ENCODE measurements around the gene PCGF3.
"Not testable (repeated sequence)": the region's sequence is repeated elsewhere in the genome, so short reads cannot be mapped to it uniquely, and the experiment has no call there.

The PCGF3 gene

GRCh38 chr4:731954-732353, 26.3 kb downstream of the PCGF3 start:
- not testable (repeated sequence) for H3K27ac Mint-ChIP-seq; DNase-seq (ENCODE audit: low spot score in 2 of 2); H3K9me3 Mint-ChIP-seq; H3K4me3 Mint-ChIP-seq; ATAC-seq
- peaks cover 35% of the 10 kb centered on the region for H3K36me3 Mint-ChIP-seq
- peaks cover 12% of the 10 kb centered on the region for H3K4me1 Mint-ChIP-seq

DNA sequence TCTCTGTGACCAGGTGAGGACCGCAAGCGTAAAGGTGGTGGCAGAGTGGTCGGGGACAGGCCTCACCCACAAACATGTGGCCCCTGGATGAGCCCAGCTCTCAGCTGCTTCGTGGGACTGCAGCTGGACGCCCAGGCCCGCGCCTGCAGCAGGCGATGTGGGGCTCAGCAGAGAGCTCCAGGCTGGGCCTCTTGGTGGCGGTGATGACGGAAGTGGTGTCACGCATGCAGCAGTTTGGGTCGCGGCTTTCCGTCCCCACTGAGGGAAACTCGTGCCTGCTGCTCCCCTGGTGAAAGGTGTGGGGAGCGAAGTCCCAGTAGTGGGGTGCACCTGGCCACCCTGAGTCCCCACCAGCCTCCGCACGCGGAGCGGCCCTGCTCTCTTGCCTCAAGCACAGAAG, 26.9 kb downstream of the PCGF3 start:
- no peaks in the 10 kb centered on the region for H3K9me3 Mint-ChIP-seq
- no peak overlapping the region for H3K27ac Mint-ChIP-seq
- H3K4me3 Mint-ChIP-seq = no peak overlapping the region
- DNase-seq (ENCODE audit: low spot score in 2 of 2) (no peak), ATAC-seq (no peak)
- H3K4me1 Mint-ChIP-seq = peaks cover 7% of the 10 kb centered on the region
- peaks cover 39% of the 10 kb centered on the region for H3K36me3 Mint-ChIP-seq

GRCh38 chr4:732911-733630, 27.4 kb downstream of the PCGF3 start:
- peaks cover 2% of the 10 kb centered on the region for H3K4me1 Mint-ChIP-seq
- ATAC-seq (no peak), DNase-seq (ENCODE audit: low spot score in 2 of 2) (no peak)
- no peaks in the 10 kb centered on the region for H3K9me3 Mint-ChIP-seq
- H3K36me3 Mint-ChIP-seq = peaks cover 45% of the 10 kb centered on the region
- no peak overlapping the region for H3K4me3 Mint-ChIP-seq
- peak overlapping the region; percentile 43 for H3K27ac Mint-ChIP-seq

GRCh38 chr4:733631-733980, 28.0 kb downstream of the PCGF3 start:
- DNase-seq (ENCODE audit: low spot score in 2 of 2) (no peak), ATAC-seq (no peak)
- H3K27ac Mint-ChIP-seq = peak overlapping the region; percentile 43
- no peak overlapping the region for H3K4me3 Mint-ChIP-seq
- H3K4me1 Mint-ChIP-seq = no peaks in the 10 kb centered on the region
- peaks cover 51% of the 10 kb centered on the region for H3K36me3 Mint-ChIP-seq
- no peaks in the 10 kb centered on the region for H3K9me3 Mint-ChIP-seq

DNA sequence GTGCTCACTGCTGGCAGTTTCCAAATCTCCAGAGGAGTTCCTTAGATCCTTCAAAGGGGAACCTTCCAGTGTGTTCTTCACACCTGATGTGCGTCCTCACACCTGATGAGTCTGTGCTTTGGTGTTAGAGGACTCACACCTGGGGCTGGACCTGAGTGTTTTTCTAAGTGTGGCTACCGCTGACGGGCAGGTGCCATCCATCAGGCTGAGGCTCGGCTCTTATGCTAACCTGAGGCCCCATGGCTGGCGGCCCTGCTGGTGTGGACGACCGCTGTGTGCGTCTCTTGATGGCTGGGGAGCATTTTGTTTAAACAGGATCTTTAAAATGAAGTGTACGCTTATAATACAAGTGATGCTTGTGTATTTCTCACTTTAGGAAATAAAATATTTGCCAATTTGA, 28.4 kb downstream of the PCGF3 start:
- H3K4me1 Mint-ChIP-seq = no peaks in the 10 kb centered on the region
- no peak overlapping the region for H3K27ac Mint-ChIP-seq
- H3K4me3 Mint-ChIP-seq = no peak overlapping the region
- no peaks in the 10 kb centered on the region for H3K9me3 Mint-ChIP-seq
- ATAC-seq (no peak), DNase-seq (ENCODE audit: low spot score in 2 of 2) (no peak)
- peaks cover 52% of the 10 kb centered on the region for H3K36me3 Mint-ChIP-seq

GRCh38 chr4:734951-735350, 29.3 kb downstream of the PCGF3 start:
- Mint-ChIP-seq H3K4me1 (no peaks in the 10 kb centered on the region), H3K36me3 (peaks cover 60% of the 10 kb centered on the region), H3K27ac (no peak overlapping the region), H3K9me3 (no peaks in the 10 kb centered on the region), H3K4me3 (no peak overlapping the region)
- no peak for ATAC-seq
- DNase-seq (ENCODE audit: low spot score in 2 of 2) = no peak

GRCh38 chr4:735583-735982, 30.0 kb downstream of the PCGF3 start:
- H3K4me1 Mint-ChIP-seq = no peaks in the 10 kb centered on the region
- H3K36me3 Mint-ChIP-seq = peaks cover 66% of the 10 kb centered on the region
- H3K9me3 Mint-ChIP-seq = no peaks in the 10 kb centered on the region
- H3K4me3 Mint-ChIP-seq = no peak overlapping the region
- no peak for DNase-seq (ENCODE audit: low spot score in 2 of 2)
- no peak for ATAC-seq
- H3K27ac Mint-ChIP-seq = no peak overlapping the region

GRCh38 chr4:736561-736960, 30.9 kb downstream of the PCGF3 start:
- not testable (repeated sequence) for H3K4me1 Mint-ChIP-seq; H3K27ac Mint-ChIP-seq; ATAC-seq; H3K9me3 Mint-ChIP-seq; DNase-seq (ENCODE audit: low spot score in 2 of 2); H3K4me3 Mint-ChIP-seq
- peaks cover 66% of the 10 kb centered on the region for H3K36me3 Mint-ChIP-seq

DNA sequence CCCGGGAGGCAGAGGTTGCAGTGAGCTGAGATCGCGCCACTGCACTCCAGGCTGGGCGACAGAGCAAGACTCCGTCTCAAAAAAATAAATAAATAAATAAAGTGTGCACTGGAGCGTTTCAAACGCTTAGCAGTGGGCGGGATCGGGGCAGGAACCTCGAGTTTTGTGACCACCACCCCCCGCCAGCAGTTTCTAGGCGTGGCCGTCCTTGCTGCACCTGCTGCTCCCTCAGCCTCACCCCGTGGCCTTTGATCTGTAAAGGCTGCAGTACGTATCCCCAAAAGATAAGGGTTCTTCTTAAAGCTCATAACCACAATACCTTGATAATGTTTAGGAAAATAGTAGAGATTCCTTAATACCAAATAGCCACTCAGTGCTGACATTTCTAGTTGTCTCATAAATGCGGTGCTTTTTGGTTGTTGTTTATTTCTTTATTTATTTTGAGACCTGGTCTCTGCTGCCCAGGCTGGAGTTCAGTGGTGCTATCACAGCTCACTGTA, 33.2 kb downstream of the PCGF3 start:
- ATAC-seq (no peak), DNase-seq (ENCODE audit: low spot score in 2 of 2) (no peak)
- Mint-ChIP-seq H3K36me3 (peaks cover 68% of the 10 kb centered on the region), H3K9me3 (no peaks in the 10 kb centered on the region), H3K4me1 (peaks cover 6% of the 10 kb centered on the region), H3K4me3 (no peak overlapping the region), H3K27ac (no peak overlapping the region)

GRCh38 chr4:739569-739968, 33.9 kb downstream of the PCGF3 start:
- Mint-ChIP-seq H3K36me3 (peaks cover 68% of the 10 kb centered on the region), H3K27ac (no peak overlapping the region), H3K4me3 (no peak overlapping the region), H3K9me3 (no peaks in the 10 kb centered on the region), H3K4me1 (peaks cover 6% of the 10 kb centered on the region)
- DNase-seq (ENCODE audit: low spot score in 2 of 2) (no peak), ATAC-seq (no peak)

- no peaks in the 10 kb centered on the region for H3K9me3 Mint-ChIP-seq
- ATAC-seq (no peak), DNase-seq (ENCODE audit: low spot score in 2 of 2) (no peak)
- H3K36me3 Mint-ChIP-seq = peaks cover 65% of the 10 kb centered on the region
- H3K4me3 Mint-ChIP-seq = no peak overlapping the region
- no peak overlapping the region for H3K27ac Mint-ChIP-seq
- peaks cover 6% of the 10 kb centered on the region for H3K4me1 Mint-ChIP-seq
Measured at GRCh38 chr4:740011-740410, 34.4 kb downstream of the PCGF3 start.

DNA sequence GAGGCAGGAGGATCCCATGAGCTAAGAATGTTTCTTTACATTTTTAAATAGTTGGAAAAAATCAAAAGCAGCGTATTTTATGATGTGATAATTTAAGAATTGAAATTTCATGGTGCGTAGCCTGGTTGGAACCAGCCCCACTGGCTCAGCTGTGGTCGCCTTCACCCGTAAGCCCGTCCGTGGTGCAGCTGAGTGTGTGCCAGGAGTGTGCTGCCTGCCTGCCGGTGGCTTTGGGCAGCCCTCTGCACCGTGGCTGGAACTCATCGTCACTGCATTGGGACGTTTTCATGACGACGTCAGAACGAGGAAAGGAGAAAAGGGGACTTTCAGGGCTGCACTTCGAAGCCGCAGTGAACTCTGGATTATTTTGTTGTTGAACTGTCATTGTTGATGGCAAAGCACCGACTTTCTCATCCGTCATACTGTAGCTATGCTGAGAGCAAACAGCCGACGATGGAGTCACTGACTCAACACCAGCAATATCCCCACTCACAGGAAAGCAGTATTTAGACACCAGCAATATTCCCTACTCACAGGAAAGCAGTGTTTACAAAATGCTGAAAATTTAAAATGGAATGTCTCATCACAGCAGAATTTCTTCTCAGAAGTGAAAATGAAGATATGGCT, 35.1 kb downstream of the PCGF3 start:
- no peaks in the 10 kb centered on the region for H3K9me3 Mint-ChIP-seq
- H3K36me3 Mint-ChIP-seq = peaks cover 58% of the 10 kb centered on the region
- DNase-seq (ENCODE audit: low spot score in 2 of 2) (no peak), ATAC-seq (no peak)
- no peak overlapping the region for H3K4me3 Mint-ChIP-seq
- peaks cover 6% of the 10 kb centered on the region for H3K4me1 Mint-ChIP-seq
- no peak overlapping the region for H3K27ac Mint-ChIP-seq

DNA sequence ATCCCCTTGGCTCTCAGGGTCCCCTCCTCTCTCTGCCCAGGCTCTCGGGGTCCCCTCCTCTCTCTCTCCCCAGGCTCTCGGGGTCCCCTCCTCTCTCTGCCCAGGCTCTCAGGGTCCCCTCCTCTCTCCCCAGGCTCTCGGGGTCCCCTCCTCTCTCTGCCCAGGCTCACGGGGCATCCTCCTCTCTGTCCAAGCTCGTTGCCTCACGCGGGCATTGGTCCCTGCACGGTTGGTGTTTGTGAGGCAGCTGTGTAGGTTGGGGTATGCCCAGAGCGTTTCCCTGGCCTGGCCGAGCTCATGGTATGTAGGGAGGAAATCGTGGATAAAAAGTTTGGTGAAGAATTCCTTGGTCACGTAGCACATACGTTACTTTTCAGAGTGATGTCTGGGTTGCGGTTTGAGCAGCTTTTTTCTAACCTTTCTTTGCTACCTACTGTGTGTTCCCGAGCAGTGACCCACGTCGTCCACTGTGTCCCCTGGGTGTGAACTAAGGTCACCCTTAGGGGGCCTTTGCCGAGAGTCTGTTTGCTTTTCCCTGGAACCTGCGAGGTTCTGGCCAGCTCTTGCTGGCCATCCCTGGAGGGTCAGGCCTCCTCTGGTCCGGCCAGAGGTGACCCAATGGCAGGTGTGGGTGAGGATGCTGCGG, 36.6 kb downstream of the PCGF3 start:
- peak overlapping the region; percentile 37 for H3K27ac Mint-ChIP-seq
- peaks cover 6% of the 10 kb centered on the region for H3K4me1 Mint-ChIP-seq
- no peaks in the 10 kb centered on the region for H3K9me3 Mint-ChIP-seq
- no peak overlapping the region for H3K4me3 Mint-ChIP-seq
- DNase-seq (ENCODE audit: low spot score in 2 of 2) (no peak), ATAC-seq (peak; percentile 22)
- H3K36me3 Mint-ChIP-seq = peaks cover 50% of the 10 kb centered on the region

DNA sequence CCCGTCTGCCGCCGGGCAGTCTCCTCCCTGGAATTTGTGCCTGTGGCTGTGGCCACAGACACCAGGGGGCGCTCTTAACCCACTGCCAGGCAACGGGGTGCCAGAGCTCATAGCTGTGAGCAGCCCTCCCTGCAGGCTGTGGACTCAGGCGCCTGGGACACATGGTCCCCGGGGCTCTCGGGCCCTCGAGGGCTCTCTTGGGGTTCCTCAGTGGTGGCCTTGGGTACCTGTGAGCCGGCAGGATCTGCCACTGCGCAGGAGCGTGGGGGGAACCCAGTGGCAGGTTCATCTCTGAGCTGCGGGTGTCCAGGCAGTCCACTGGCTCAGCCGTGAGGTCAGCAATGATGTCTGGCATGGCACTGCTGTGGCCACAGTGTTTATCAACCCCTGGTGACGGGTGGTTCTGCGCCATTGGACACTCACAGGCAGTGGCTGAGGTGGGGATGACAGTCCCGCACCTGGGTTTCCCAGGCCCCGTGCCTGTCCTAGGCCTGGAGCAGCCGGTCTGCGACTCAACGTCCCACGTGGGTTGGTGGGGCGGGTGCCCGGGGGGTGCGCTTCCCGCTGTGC, 37.2 kb downstream of the PCGF3 start:
- no peaks in the 10 kb centered on the region for H3K9me3 Mint-ChIP-seq
- H3K36me3 Mint-ChIP-seq = peaks cover 47% of the 10 kb centered on the region
- peak; percentile 95 for ATAC-seq
- H3K27ac Mint-ChIP-seq = peak overlapping the region; percentile 71
- DNase-seq (ENCODE audit: low spot score in 2 of 2) = peak; percentile 81 to 89
- H3K4me3 Mint-ChIP-seq = no peak overlapping the region
- H3K4me1 Mint-ChIP-seq = peaks cover 6% of the 10 kb centered on the region

DNA sequence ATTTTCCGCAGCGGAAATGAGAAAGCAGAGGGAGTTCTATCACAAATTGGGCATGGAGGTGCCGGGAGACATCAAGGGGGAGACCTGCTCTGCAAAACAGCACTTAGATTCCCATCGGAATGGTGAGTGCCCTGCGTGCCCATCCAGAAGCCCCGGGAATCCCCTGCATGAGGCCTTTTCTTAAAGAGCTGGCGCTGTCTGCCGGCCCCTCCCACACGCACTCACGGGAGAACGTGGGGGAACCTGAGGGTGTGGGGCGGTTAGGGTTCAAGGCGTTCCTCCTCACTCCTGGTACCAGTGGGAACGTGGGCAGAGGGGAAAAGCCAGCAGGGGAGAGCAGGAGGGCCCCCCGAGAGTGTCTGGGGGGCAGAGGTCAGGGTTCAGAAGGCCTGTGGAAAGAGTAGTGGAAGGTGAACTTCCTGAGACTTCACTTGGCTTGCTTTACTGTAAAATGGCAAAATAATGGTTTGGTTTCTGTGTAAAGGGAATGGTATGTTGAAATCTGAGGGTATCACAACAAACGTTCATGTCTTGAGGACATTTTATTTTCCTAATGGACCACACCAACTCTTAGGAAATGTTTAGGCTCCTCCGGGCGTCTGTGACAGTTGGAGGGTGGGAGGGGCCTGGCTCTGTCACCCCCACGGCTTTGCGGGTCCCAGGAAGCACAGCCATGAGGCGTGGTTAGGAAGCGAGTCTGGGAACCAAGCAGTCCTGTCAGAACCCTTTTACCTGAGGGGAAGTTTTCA, 38.0 kb downstream of the PCGF3 start:
- ATAC-seq = no peak
- H3K36me3 Mint-ChIP-seq = peaks cover 47% of the 10 kb centered on the region
- peaks cover 6% of the 10 kb centered on the region for H3K4me1 Mint-ChIP-seq
- no peaks in the 10 kb centered on the region for H3K9me3 Mint-ChIP-seq
- H3K4me3 Mint-ChIP-seq = no peak overlapping the region
- no peak for DNase-seq (ENCODE audit: low spot score in 2 of 2)
- H3K27ac Mint-ChIP-seq = peak overlapping the region; percentile 71

All from stimulated activated effector memory CD8-positive, alpha-beta T cell treated with anti-CD3 and anti-CD28 coated beads, Interleukin-12 subunit alpha, Interleukin-12 subunit beta, amount 100 ng/mL, for 72 hours (primary cell).